SU-DHL-6 (cell line): ENCODE data around the gene TMEM39A.

Source experiments
- H2AFZ ChIP-seq: fragments of 200-600 bp; sonication (generic); 2 replicates; pipeline ENCODE4 v1.6.1; 2014; ENCODE audit warnings: low read depth, mild to moderate bottlenecking, moderate library complexity, mixed read lengths, antibody characterized with exemption, low read length; ENCODE audit not compliant: severe bottlenecking
- H3F3A ChIP-seq: fragments of 200-600 bp; shearing (Covaris generic); 2 replicates; pipeline ENCODE4 v1.6.0; 2016; ENCODE audit warnings: antibody characterized with exemption, mild to moderate bottlenecking; ENCODE audit not compliant: insufficient read depth
- H3K27ac ChIP-seq: fragments of 200-600 bp; sonication (generic); 2 replicates; pipeline ENCODE4 v1.5.1; 2016; ENCODE audit warnings: low read depth, mild to moderate bottlenecking, low read length, moderate library complexity, mixed read lengths
- H3K27me3 ChIP-seq: fragments of 200-600 bp; sonication (generic), shearing (Covaris generic); 2 replicates; pipeline ENCODE4 v1.6.0; 2014; ENCODE audit warnings: mild to moderate bottlenecking, low read length
- H3K36me3 ChIP-seq: fragments of 200-600 bp; sonication (generic); 2 replicates; pipeline ENCODE4 v1.6.1; 2014; ENCODE audit warnings: mild to moderate bottlenecking, low read length, mixed read lengths
- H3K4me2 ChIP-seq: fragments of 300-600, 200-600 bp; shearing (Covaris generic), sonication (generic); 2 replicates; pipeline ENCODE4 v1.6.0; 2014; ENCODE audit warnings: low read length, low read depth, mild to moderate bottlenecking; ENCODE audit not compliant: poor library complexity, severe bottlenecking
- H3K4me3 ChIP-seq: fragments of 200-600 bp; sonication (generic); 2 replicates; pipeline ENCODE4 v1.5.1; 2014; ENCODE audit warnings: antibody characterized with exemption, low read length, mild to moderate bottlenecking, mixed read lengths; ENCODE audit not compliant: insufficient read depth, poor library complexity, severe bottlenecking
- H3K79me2 ChIP-seq: fragments of 200-600 bp; sonication (generic); 2 replicates; pipeline ENCODE4 v1.6.1; 2014; ENCODE audit warnings: mild to moderate bottlenecking, low read length, moderate library complexity; ENCODE audit not compliant: insufficient read depth
- H3K9ac ChIP-seq: fragments of 200-600 bp; sonication (generic); 2 replicates; pipeline ENCODE4 v1.7.0; 2014; ENCODE audit warnings: mild to moderate bottlenecking, low read length
- H3K9me2 ChIP-seq: fragments of 200-600 bp; sonication (generic); replicated peaks from 2 replicates; pipeline ENCODE4 v1.6.1; 2014; ENCODE audit warnings: low read length; ENCODE audit not compliant: insufficient read depth
- H3K9me3 ChIP-seq: fragments of 200-600 bp; sonication (generic); 2 replicates; pipeline ENCODE4 v1.6.1; 2014; ENCODE audit warnings: low read length, mixed read lengths; ENCODE audit not compliant: insufficient read depth
- H4K20me1 ChIP-seq: fragments of 200-600 bp; sonication (generic); 2 replicates; pipeline ENCODE4 v1.6.1; 2014; ENCODE audit warnings: low read depth, mild to moderate bottlenecking, antibody characterized with exemption, low read length, moderate library complexity, mixed read lengths
- EZH2phosphoT487 ChIP-seq: fragments of 200-600 bp; sonication (generic), shearing (Covaris generic); conservative IDR thresholded peaks from 2 replicates; pipeline ENCODE4 v1.6.1; 2018; ENCODE audit warnings: mild to moderate bottlenecking, antibody characterized with exemption, low read length, moderate library complexity, mixed read lengths
- TF ChIP-seq, protein P1 (sequence below): fragments of 200-600 bp; sonication (generic); IDR thresholded peaks from one replicate; pipeline ENCODE4 v1.5.1; 2017; ENCODE audit warnings: antibody characterized with exemption, mild to moderate bottlenecking, low read length, moderate library complexity; ENCODE audit not compliant: insufficient read depth, poor library complexity, severe bottlenecking

TMEM39A gene

GRCh38 chr3:119507404-119507803 is 44.0 kb upstream of the TMEM39A start:
- Histone ChIP-seq H3K79me2 (peaks cover 5% of the 10 kb centered on the region; the same call in 1 of the 2 replicates), H3K9ac (no peak overlapping the region), H3F3A (0 out of 2 replicates have a peak, but pooled peaks cover 11% of the 10 kb centered on the region), H4K20me1 (no peaks in the 10 kb centered on the region), H3K4me3 (no peak overlapping the region), H3K27me3 (no peaks in the 10 kb centered on the region), H3K27ac (no peak overlapping the region), H3K9me2 (no peaks in the 10 kb centered on the region), H2AFZ (no peak overlapping the region), H3K9me3 (no peaks in the 10 kb centered on the region), H3K4me2 (no peak overlapping the region), H3K36me3 (peaks cover 26% of the 10 kb centered on the region)
- no peak for TF ChIP-seq EZH2phosphoT487
- TF ChIP-seq, protein P1, sequence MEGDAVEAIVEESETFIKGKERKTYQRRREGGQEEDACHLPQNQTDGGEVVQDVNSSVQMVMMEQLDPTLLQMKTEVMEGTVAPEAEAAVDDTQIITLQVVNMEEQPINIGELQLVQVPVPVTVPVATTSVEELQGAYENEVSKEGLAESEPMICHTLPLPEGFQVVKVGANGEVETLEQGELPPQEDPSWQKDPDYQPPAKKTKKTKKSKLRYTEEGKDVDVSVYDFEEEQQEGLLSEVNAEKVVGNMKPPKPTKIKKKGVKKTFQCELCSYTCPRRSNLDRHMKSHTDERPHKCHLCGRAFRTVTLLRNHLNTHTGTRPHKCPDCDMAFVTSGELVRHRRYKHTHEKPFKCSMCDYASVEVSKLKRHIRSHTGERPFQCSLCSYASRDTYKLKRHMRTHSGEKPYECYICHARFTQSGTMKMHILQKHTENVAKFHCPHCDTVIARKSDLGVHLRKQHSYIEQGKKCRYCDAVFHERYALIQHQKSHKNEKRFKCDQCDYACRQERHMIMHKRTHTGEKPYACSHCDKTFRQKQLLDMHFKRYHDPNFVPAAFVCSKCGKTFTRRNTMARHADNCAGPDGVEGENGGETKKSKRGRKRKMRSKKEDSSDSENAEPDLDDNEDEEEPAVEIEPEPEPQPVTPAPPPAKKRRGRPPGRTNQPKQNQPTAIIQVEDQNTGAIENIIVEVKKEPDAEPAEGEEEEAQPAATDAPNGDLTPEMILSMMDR: no peak

- Histone ChIP-seq H3K79me2 (peaks cover 8% of the 10 kb centered on the region; the same call in 1 of the 2 replicates), H3K27ac (no peak overlapping the region), H3K9me3 (no peaks in the 10 kb centered on the region), H3K9me2 (no peaks in the 10 kb centered on the region), H3K4me2 (no peak overlapping the region), H3K27me3 (no peaks in the 10 kb centered on the region), H3K4me3 (no peak overlapping the region), H3F3A (0 out of 2 replicates have a peak, but pooled peaks cover 6% of the 10 kb centered on the region), H4K20me1 (no peaks in the 10 kb centered on the region), H3K9ac (no peak overlapping the region), H3K36me3 (peaks cover 23% of the 10 kb centered on the region), H2AFZ (no peak overlapping the region)
- TF ChIP-seq EZH2phosphoT487: no peak
- TF ChIP-seq, protein P1: no peak
Measured at GRCh38 chr3:119506631-119507030, 43.2 kb upstream of the TMEM39A start.

DNA sequence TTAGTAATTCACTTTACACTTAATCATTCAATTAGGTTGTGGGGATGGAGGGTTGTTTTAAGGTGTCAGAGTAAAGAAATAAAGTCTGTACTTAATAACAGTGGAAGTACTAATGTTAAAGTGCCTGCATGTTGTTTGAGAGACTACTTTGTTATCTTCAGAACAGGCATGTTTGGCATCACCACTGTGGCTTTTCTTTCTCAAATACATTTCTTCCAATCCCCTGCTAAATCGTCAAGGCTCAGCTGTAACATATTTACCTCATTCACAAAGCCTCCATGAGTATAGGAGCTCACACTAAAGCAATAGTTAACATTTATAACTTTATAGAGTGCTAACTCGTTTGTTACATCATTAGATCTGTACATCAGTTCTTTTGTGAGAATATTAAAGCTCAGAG is 37.5 kb upstream of the TMEM39A start:
- peak overlapping the region; percentile 98 for H3K4me2 ChIP-seq
- peaks cover 12% of the 10 kb centered on the region for H3K36me3 ChIP-seq
- H3K27ac ChIP-seq: peak overlapping the region; percentile 65
- H3K9ac ChIP-seq: peak overlapping the region; percentile 94
- H3K79me2 ChIP-seq: peaks cover 37% of the 10 kb centered on the region
- H3K27me3 ChIP-seq: no peaks in the 10 kb centered on the region
- no peaks in the 10 kb centered on the region for H3K9me2 ChIP-seq
- TF ChIP-seq, protein P1: no peak
- no peak for TF ChIP-seq EZH2phosphoT487
- H4K20me1 ChIP-seq: no peaks in the 10 kb centered on the region
- peaks cover 28% of the 10 kb centered on the region; the same call in 1 of the 2 replicates for H3F3A ChIP-seq
- no peak overlapping the region for H2AFZ ChIP-seq
- H3K9me3 ChIP-seq: no peaks in the 10 kb centered on the region
- H3K4me3 ChIP-seq: no peak overlapping the region
